GM21447 (cell line): Measurements from ENCODE around the gene DXO.
A peak's percentile ranks its signal among the peaks of the same experiment; 100 is the strongest.
"Not testable (repeated sequence)": the region's sequence is repeated elsewhere in the genome, so short reads cannot be mapped to it uniquely, and the experiment has no call there.

Experiments used
- ATAC-seq: cut with Tn5 transposase; IDR thresholded peaks from one replicate; pipeline ENCODE4 v1.9.1; 2021; ENCODE audit not compliant: unreplicated experiment

Gene DXO

GRCh38 chr6:31971993-31972708 lies at the start of gene DXO:
DXO (minus strand) TSS chr6:31972138; CDS start chr6:31971675, 463 bp downstream.
- peak; percentile 79 for ATAC-seq

- ATAC-seq: not testable (repeated sequence)
Measured at GRCh38 chr6:32014547-32014946, 42.6 kb upstream of the DXO start, which contains the start of gene C4B. C4B (plus strand) TSS chr6:32014795; CDS start chr6:32014846, 51 bp downstream.

- ATAC-seq: not testable (repeated sequence)
Measured at GRCh38 chr6:32013738-32014137, 41.8 kb upstream of the DXO start.

- not testable (repeated sequence) for ATAC-seq
Measured at GRCh38 chr6:32012941-32013617, 41.1 kb upstream of the DXO start.

GRCh38 chr6:32010856-32011530 lies 39.1 kb upstream of the DXO start:
- not testable (repeated sequence) for ATAC-seq

DNA sequence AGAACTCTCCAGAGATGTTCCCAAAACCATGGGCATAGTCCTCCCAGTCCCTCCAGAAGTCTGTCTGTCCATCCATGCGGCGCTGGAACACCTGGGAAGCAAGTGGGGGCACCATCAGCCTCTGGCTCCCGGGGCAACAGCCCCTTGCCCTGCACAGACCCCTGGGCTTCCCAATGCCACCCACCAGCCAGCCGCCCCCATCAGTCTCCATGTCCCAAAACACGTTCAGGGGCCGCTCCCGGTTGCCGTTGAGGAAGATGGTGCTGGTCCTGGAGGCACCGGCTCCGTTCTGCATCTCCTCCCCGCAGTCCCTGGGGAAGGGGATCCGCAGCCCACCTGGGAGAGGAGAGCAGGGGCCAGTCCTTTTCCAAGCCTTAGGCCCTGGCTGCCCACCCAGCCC lies 37.6 kb upstream of the DXO start:
- not testable (repeated sequence) for ATAC-seq

DNA sequence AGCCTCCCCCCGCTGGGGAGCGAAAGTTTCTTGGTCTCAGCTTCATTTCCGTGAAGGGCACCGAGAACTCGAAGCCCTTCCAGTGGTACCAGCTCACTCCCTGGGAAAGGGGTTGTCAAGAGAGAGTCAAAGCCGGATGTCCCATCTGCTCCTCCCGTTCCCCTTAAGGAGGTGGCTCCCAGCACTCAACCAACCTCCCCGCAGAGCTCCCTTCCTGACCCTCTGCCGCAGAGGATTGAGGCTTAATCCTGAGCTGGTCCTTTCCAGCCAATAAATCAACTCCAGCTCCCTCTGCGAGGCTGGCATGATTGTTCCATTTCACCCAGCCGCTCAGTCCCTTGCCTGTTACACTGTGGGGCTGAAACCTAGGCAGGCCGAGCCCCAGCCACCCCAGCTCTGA lies 36.7 kb upstream of the DXO start:
- ATAC-seq: not testable (repeated sequence)

DNA sequence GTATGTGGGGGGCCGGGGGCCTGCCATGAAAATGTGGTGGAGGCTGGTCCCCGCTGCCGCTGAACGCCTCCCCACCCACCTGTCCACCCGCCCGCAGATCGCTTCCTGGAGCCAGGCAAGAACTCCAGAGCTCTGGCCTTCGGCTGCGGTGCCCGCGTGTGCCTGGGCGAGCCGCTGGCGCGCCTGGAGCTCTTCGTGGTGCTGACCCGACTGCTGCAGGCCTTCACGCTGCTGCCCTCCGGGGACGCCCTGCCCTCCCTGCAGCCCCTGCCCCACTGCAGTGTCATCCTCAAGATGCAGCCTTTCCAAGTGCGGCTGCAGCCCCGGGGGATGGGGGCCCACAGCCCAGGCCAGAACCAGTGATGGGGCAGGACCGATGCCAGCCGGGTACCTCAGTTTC lies 36.1 kb upstream of the DXO start:
- not testable (repeated sequence) for ATAC-seq

DNA sequence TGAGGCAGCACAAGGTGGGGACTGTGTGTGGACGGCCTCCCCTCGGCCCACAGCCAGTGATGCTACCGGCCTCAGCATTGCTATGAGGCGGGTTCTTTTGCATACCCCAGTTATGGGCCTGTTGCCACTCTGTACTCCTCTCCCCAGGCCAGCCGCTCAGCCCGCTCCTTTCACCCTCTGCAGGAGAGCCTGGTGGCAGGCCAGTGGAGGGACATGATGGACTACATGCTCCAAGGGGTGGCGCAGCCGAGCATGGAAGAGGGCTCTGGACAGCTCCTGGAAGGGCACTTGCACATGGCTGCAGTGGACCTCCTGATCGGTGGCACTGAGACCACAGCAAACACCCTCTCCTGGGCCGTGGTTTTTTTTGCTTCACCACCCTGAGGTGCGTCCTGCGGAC lies 35.1 kb upstream of the DXO start:
- ATAC-seq: not testable (repeated sequence)

- not testable (repeated sequence) for ATAC-seq
Measured at GRCh38 chr6:32005991-32006529, 34.1 kb upstream of the DXO start.

DNA sequence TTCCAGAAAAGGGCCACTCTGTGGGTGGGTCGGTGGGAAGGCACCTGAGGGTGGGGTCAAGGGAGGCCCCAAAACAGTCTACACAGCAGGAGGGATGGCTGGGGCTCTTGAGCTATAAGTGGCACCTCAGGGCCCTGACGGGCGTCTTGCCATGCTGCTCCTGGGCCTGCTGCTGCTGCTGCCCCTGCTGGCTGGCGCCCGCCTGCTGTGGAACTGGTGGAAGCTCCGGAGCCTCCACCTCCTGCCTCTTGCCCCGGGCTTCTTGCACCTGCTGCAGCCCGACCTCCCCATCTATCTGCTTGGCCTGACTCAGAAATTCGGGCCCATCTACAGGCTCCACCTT lies 33.6 kb upstream of the DXO start:
- not testable (repeated sequence) for ATAC-seq

DNA sequence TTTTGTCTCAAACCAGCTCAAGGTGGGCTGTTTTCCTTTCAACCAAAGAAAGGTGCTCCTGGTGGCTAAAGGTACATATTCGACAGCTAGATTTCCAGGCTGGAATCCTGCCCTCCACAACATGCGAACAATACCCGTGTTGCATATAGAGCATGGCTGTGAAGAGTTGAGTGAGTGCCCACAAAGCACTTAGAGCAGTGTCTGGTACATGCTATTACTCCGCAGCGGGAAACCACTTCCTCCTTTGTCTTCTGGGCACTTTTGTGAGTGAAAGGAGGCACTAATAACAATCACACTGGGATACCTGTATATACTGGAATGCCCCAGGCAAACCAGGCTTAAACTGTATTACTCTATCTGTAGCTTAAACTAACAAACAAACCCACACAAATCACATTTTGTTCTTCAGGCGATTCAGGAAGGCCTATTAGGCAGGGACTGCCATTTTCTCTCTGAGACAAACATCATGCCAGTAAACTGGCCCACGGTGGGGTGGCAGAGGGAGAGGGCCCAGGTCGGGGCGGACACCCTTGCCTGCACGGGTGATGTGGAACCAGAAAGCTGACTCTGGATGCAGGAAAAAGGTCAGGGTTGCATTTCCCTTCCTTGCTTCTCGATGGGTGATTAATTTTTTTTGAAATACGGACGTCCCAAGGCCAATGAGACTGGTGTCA lies 33.1 kb upstream of the DXO start:
- ATAC-seq: not testable (repeated sequence)

DNA sequence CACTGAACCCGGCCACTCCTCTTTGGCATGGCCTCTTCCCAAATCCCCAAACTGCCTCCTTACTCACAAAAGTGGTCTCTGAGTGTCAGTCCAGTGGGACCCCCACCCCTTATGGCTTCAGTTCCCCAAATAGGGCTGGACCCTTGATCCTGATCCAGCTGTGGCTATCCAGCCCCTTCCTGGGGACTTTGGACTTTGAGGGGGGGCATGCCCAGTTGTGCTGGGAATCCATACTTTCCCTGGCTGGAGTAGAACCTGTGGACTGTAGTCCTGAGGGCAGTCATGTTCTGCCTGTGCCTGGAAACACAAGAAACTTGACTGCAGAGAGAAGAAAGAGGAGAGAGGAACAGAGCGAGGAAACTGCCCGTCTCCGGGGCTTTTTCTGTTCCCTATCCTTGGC lies 32.5 kb upstream of the DXO start:
- ATAC-seq: not testable (repeated sequence)

DNA sequence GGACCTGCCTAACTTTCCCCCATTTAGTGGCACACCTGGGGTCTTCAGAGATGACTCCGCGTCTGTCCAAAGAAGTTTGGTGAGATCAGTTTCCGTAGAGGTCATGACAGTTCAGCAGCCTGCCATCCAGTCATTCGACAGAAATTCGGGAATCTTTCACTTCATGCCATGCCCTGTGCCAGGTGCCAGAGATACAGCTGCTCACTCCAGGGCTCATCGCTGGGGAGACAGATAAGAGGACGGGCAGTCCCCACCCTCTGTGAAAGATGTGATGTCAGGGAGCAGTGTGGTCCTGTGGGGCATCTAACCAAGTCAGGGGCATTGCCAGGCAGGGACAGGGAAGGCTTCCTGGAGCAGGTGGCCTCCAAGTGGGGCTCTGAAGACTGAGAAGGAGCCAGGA lies 31.4 kb upstream of the DXO start:
- ATAC-seq: not testable (repeated sequence)

DNA sequence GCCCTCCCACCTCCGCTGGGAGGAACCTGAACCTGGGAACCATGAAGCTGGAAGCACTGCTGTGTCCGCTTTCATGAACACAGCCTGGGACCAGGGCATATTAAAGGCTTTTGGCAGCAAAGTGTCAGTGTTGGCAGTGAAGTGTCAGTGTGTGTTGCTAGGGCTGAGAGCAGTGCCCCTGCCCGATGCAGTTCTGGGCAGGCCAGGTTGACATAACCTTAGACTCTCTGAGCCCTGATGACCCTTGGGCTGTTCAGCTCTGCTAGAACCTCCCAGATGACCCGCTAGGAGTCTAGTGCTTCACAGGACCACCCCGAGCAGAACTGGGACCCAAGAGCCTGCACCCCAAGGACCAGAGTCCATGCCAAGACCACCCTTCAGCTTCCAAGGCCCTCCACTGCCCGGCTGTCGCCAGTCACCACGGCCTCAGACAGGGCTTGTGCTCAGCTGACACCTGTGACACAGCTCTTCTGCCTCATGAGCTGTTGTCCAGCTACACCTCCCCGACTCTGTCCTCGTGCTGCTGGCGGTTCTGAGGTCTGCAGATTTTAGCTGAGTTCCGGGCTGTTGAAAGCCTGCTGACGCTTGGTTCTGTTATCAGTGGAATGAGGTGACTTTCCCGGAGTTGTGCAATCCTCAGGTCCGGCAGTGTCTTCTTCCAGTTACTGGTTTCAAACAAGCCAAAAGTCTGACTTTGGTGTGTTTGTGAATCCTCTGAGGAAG lies 30.8 kb upstream of the DXO start:
- not testable (repeated sequence) for ATAC-seq

DNA sequence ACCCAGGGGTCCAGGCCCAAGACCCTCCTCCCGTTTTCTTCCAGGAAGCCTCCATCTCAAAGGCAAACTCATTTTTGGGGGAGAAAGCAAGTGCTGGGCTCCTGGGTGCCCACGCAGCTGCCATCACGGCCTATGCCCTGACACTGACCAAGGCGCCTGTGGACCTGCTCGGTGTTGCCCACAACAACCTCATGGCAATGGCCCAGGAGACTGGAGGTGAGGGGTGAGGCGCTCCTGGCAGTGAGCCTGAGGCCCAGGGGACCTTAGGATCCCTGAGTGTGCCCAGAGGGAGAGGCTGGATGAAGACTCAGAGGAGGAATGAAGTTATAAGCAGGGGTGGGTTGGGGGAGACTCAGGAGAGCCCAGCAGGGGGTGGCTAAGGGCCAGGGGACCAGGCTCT lies 24.4 kb upstream of the DXO start:
- ATAC-seq: not testable (repeated sequence)

GRCh38 chr6:31994421-31994820 lies 22.5 kb upstream of the DXO start:
- not testable (repeated sequence) for ATAC-seq

DNA sequence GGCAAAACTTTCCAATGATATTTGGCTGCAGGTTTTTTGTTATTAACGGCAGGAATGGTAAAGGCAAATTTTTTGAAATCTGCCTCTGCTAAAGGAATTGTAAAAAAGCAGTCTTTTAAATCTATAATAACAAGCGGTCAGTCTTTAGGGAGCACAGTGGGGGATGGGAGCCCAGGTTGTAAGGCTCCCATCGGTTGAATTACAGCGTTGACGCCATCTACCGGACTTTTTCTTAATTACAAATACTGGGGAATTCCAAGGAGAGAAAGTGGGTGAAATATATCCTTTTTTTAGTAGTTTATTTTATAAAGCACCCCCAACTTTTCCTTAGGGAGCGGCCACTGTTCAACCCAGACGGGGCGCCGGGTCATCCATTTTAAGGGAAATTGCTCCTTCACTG lies 17.4 kb upstream of the DXO start:
- not testable (repeated sequence) for ATAC-seq

- ATAC-seq: not testable (repeated sequence)
Measured at GRCh38 chr6:31981744-31982143, 9.8 kb upstream of the DXO start, which contains the start of gene C4A. C4A (plus strand) TSS chr6:31982057; CDS start chr6:31982108, 51 bp downstream.

- not testable (repeated sequence) for ATAC-seq
Measured at GRCh38 chr6:31980998-31981397, 9.1 kb upstream of the DXO start.
